Body of pancreas (tissue), 4 donors: ENCODE measurements around the gene CSF1R. TPM values are rescaled to one million over a fixed set of nuclear protein-coding genes. Genes with fewer than 3 reads are reported as not detected.

Source experiments
- ATAC-seq: fragments of 150-250 bp; one replicate; pipeline ENCODE4 v1.9.1; 2016
- DNase-seq, 4 donors: peaks; one replicate each; pipeline ENCODE4 v3.0.0-alpha.2; 2019
- H3K27ac ChIP-seq, 4 donors: fragments of 200-600 bp; sonication (generic); 1 replicate in 3 of 4; 2 replicates in 1 of 4; pipeline versions ENCODE4 v1.5.1 to v1.6.1; 2016 to 2019; ENCODE audit warnings: mild to moderate bottlenecking in 1 of 4, mixed read lengths in 1 of 4, moderate library complexity in 1 of 4
- H3K27me3 ChIP-seq, 2 donors: fragments of 200-600 bp; sonication (generic); one replicate each; pipeline ENCODE4 v1.6.0; 2016; ENCODE audit warnings: mild to moderate bottlenecking in 1 of 2
- H3K36me3 ChIP-seq, 2 donors: fragments of 200-600 bp; sonication (generic); replicated peaks in 1 of 2; 2 replicates each; pipeline ENCODE4 v1.5.1; 2016; ENCODE audit warnings: low read depth in 2 of 2; ENCODE audit not compliant: insufficient read depth in 1 of 2
- H3K4me1 ChIP-seq: fragments of 200-600 bp; sonication (generic); one replicate; pipeline ENCODE4 v1.6.0; 2016
- H3K4me3 ChIP-seq, 2 donors: fragments of 200-600 bp; sonication (generic); 1 replicate in 1 of 2; 2 replicates in 1 of 2; pipeline ENCODE4 v1.5.1; 2016 to 2019
- H3K9me3 ChIP-seq, 3 donors: fragments of 200-600 bp; sonication (generic); 1 replicate in 2 of 3; 2 replicates in 1 of 3; pipeline ENCODE4 v1.5.1; 2016
- POLR2A ChIP-seq, 3 donors: fragments of 450-650 bp; IDR thresholded peaks; one replicate each; pipeline ENCODE4 v1.6.1; 2016; ENCODE audit warnings: antibody characterized with exemption in 3 of 3, mild to moderate bottlenecking in 2 of 3
- WGBS, 2 donors: methylation state at CpG; one replicate each; pipeline ENCODE4 v1.1.5; 2017; 5-methylcytosine and 5-hydroxymethylcytosine counted together
- intact Hi-C: fragments of 100-400 bp; cut with DNase I; formaldehyde crosslinking; loops from one replicate; pipeline ENCODE4 v1.15.1; 2023
- total RNA-seq, 2 donors: library from RNA; depleted of rRNA; stranded (reverse); fragments of >200 nt; gene quantifications; one replicate each; pipeline ENCODE4 v1.1.0, GENCODE V29; 2016
- TF ChIP-seq, protein P1 (sequence below), 7 experiments: fragments of 450-650 bp in 4 of 7; fragments of 200-600 bp in 3 of 7; sonication (generic) in 3 of 7; IDR thresholded peaks; one replicate each; pipeline ENCODE4 v1.5.1; 2016 to 2019; ENCODE audit warnings: antibody characterized with exemption in 7 of 7

CSF1R gene
- total RNA-seq, 2 donors from 2014 or later = 5.3 to 13.5 TPM

DNA sequence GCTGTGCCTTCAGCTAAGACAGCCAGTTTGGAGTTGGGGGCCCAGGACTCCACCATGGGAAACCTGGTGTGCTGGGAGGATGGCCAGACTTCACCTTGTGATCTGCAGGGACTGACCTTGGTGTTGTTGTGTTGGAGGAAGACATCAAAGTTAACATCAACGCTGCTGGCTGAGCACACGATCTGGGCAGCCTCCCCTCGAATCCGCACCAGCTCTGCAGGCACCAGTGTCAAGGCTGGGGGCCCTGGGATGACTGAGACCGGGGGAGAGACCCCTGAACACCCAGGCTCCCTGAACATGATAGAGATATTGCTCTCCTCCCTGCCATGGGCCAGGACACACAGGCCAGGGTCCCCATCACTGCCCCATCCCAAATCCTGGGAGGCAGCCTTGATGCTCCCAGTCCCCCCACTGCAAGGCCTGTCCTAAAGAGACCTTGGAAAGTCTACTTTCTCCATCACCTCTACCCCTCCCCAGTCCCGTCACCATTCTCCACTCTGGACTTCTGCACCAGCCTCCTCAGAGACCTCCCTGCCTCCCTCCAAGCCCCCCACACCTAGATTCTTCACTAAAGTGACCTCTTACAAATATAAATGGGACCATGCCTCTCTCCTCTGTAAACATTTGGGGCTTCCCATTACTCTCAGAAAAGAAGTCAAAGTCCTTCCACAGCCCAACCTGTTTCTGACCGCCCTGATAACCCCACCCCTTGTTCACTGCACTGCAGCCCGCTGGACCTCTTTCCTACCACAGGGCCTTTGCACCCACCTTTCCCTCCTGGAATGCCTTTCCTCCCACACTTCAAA lies 8.2 kb downstream of the CSF1R start:
- H3K27ac ChIP-seq = no peak overlapping the region
- H3K4me3 ChIP-seq = no peak overlapping the region
- no peak for TF ChIP-seq POLR2A (IDR thresholded peaks at IDR 0.05)
- TF ChIP-seq, protein P1, sequence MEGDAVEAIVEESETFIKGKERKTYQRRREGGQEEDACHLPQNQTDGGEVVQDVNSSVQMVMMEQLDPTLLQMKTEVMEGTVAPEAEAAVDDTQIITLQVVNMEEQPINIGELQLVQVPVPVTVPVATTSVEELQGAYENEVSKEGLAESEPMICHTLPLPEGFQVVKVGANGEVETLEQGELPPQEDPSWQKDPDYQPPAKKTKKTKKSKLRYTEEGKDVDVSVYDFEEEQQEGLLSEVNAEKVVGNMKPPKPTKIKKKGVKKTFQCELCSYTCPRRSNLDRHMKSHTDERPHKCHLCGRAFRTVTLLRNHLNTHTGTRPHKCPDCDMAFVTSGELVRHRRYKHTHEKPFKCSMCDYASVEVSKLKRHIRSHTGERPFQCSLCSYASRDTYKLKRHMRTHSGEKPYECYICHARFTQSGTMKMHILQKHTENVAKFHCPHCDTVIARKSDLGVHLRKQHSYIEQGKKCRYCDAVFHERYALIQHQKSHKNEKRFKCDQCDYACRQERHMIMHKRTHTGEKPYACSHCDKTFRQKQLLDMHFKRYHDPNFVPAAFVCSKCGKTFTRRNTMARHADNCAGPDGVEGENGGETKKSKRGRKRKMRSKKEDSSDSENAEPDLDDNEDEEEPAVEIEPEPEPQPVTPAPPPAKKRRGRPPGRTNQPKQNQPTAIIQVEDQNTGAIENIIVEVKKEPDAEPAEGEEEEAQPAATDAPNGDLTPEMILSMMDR (IDR thresholded peaks at IDR 0.05) = no peak
- H3K9me3 ChIP-seq = no peaks in the 10 kb centered on the region
- no peaks in the 10 kb centered on the region for H3K27me3 ChIP-seq
- 84 to 89% methylated on average over 8 of the region's 8 CpGs for WGBS, 2 donors
- ATAC-seq = no peak
- H3K36me3 ChIP-seq = no peaks in the 10 kb centered on the region
- intact Hi-C loops = no loop called here
- H3K4me1 ChIP-seq = no peaks in the 10 kb centered on the region
- DNase-seq = no peak

DNA sequence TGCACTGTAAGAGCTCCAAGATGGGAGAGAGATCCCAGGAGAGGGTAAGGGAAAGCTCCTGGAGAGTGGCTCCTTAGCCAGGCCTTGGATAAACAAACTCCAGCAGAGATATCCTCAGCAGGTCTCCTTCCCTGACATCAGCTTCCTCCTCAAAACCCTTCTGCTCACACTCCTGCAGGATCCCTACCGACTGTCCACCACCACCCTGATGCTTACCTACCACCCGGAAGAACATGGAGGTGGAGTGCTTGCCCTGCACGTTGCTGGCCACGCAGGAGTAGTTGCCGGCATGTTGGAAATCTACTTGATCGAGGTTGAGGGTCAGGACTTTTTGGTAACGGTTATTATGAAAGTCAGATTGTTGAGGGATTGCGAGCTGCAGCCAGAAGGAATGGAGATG lies 9.3 kb downstream of the CSF1R start:
- DNase-seq (no peak), ATAC-seq (no peak)
- Histone ChIP-seq H3K4me3 (no peak overlapping the region), H3K4me1 (no peaks in the 10 kb centered on the region), H3K9me3 (no peaks in the 10 kb centered on the region), H3K27ac (no peak overlapping the region), H3K36me3 (no peaks in the 10 kb centered on the region), H3K27me3 (no peaks in the 10 kb centered on the region)
- TF ChIP-seq POLR2A (IDR thresholded peaks at IDR 0.05) = no peak
- TF ChIP-seq, protein P1 (IDR thresholded peaks at IDR 0.05) = no peak
- intact Hi-C loops = no loop called here
- 75 to 80% methylated on average over 8 of the region's 8 CpGs for WGBS, 2 donors

DNA sequence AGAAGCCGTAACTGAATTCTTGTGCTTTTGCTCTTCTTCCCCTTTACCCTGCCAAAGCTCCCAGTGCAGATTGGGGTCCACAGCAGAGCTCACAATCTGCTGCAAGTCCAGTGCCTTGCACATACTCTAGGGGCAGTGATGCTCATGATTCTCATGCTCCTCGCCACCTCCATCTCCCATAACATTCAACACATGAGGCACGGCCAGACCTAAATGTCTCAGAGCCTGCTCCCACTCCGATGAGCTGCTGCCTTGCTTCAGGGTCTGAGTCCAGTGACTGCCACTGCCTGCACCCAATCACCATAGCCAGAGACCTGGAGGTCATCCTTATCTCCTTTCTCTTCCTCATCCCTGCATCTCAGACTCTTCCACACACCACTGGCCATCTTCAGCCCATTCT lies 10.5 kb downstream of the CSF1R start:
- intact Hi-C loops = no loop called here
- no peak for DNase-seq
- H3K27ac ChIP-seq = no peak overlapping the region
- H3K4me1 ChIP-seq = no peaks in the 10 kb centered on the region
- no peaks in the 10 kb centered on the region for H3K27me3 ChIP-seq
- no peak for ATAC-seq
- WGBS, 2 donors = 80 to 88% methylated on average over 4 of the region's 4 CpGs
- no peak for TF ChIP-seq POLR2A (IDR thresholded peaks at IDR 0.05)
- TF ChIP-seq, protein P1 (IDR thresholded peaks at IDR 0.05) = no peak
- H3K36me3 ChIP-seq = no peaks in the 10 kb centered on the region
- no peaks in the 10 kb centered on the region for H3K9me3 ChIP-seq
- no peak overlapping the region for H3K4me3 ChIP-seq

DNA sequence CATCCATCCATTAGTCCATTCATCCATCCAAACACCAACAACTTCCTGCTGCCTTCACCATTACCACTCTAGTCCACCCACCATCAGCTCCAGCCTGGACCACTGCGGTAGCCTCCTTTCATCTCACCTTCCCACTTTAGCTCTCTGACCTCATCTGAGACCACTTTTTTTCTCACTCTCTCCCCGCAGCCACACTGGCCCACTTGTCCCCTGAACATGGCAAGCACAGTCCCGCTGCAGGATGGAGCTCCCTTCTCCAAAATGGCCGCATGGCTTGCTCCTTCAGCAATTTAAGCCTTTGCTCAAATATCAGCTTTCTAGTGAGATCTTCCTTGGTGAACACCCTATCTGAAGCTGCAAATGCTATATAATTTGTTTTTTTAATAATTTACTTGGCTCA lies 11.1 kb downstream of the CSF1R start:
- H3K36me3 ChIP-seq = no peaks in the 10 kb centered on the region
- intact Hi-C loops = no loop called here
- no peaks in the 10 kb centered on the region for H3K27me3 ChIP-seq
- no peak overlapping the region for H3K27ac ChIP-seq
- no peaks in the 10 kb centered on the region for H3K4me1 ChIP-seq
- TF ChIP-seq, protein P1 (IDR thresholded peaks at IDR 0.05) = no peak
- TF ChIP-seq POLR2A (IDR thresholded peaks at IDR 0.05) = no peak
- WGBS, 2 donors = 63 to 86% methylated on average over 4 of the region's 4 CpGs
- DNase-seq (no peak), ATAC-seq (no peak)
- no peak overlapping the region for H3K4me3 ChIP-seq
- H3K9me3 ChIP-seq = no peaks in the 10 kb centered on the region

DNA sequence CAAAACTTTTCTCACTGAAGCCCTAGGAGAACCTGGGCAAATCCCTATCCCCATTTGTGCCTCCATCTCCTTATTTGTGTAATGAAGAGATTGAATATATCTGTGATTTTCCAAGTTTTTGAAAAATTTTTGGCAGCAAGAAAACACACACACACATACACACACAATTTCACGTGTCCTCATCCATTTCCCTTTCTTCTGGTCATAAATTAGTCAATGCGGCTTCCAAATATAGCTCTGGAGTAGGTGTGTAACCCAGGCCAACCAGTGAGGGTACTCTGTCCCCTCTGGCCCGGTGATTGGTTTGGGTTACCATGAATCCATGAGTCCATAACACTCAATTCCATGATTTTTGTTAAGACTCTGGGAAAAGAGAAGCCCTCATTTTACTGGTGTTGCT lies 12.7 kb downstream of the CSF1R start:
- H3K9me3 ChIP-seq = no peaks in the 10 kb centered on the region
- H3K27me3 ChIP-seq = no peaks in the 10 kb centered on the region
- intact Hi-C loops = no loop called here
- DNase-seq (no peak), ATAC-seq (no peak)
- no peak overlapping the region for H3K27ac ChIP-seq
- TF ChIP-seq POLR2A (IDR thresholded peaks at IDR 0.05) = no peak
- TF ChIP-seq, protein P1 (IDR thresholded peaks at IDR 0.05) = no peak
- H3K4me1 ChIP-seq = no peaks in the 10 kb centered on the region
- no peaks in the 10 kb centered on the region for H3K36me3 ChIP-seq
- WGBS, 2 donors = 80 to 82% methylated on average over 3 of the region's 3 CpGs
- H3K4me3 ChIP-seq = no peak overlapping the region
